ENCODE results near the gene SNX9.

SNX9 gene

GRCh38 chr6:157823528-157824370 lies 703 bp downstream of the SNX9 start (continued):
- TF ChIP-seq CTCF (tag by site-specific recombination; IDR thresholded peaks at IDR 0.05), result 0 out of 2 replicates have a peak, but pooled peaks have one; percentile 25
- peak; percentile 75 for TF ChIP-seq ZNF629 (tag by site-specific recombination; IDR thresholded peaks at IDR 0.05)

- no peaks in the 10 kb centered on the region for H3K9me3 ChIP-seq (ENCODE audit: control insufficient read depth, insufficient read depth, low read depth, low read length)
- ChIA-PET POLR2A (no interaction called here), CTCF (no interaction called here)
- H3K4me1 ChIP-seq (ENCODE audit: control insufficient read depth, insufficient read depth, low read length), result peaks cover 3% of the 10 kb centered on the region
- H3K27ac ChIP-seq (ENCODE audit: extremely low read depth, low read depth, low read length), result peak overlapping the region; percentile 96; the same call in 1 of the 2 replicates
- TF ChIP-seq IKZF3 (tag by site-specific recombination; IDR thresholded peaks at IDR 0.05) (peak; percentile 32; the same call in 1 of the 2 replicates), ZNF146 (tag by site-specific recombination; IDR thresholded peaks at IDR 0.05) (no peak), ZNF549 (tag by site-specific recombination; IDR thresholded peaks at IDR 0.05) (0 out of 2 replicates have a peak, but pooled peaks have one; percentile 42), TRIM28 (IDR thresholded peaks at IDR 0.05; ENCODE audit: borderline replicate concordance, low read length) (peak; percentile 84), OSR2 (tag by site-specific recombination; IDR thresholded peaks at IDR 0.05) (peak; percentile 27; the same call in 1 of the 2 replicates), ZNF692 (tag by site-specific recombination; IDR thresholded peaks at IDR 0.05) (peak; percentile 48; the same call in 1 of the 2 replicates), ZNF624 (tag by site-specific recombination; IDR thresholded peaks at IDR 0.05) (no peak), ZNF184 (tag by site-specific recombination; IDR thresholded peaks at IDR 0.05) (peak; percentile 67; the same call in 1 of the 2 replicates)
- no peaks in the 10 kb centered on the region for H3K36me3 ChIP-seq (ENCODE audit: control insufficient read depth in 2 of 2, insufficient read depth in 1 of 2, low read length in 2 of 2)
- H3K4me3 ChIP-seq (ENCODE audit: low read depth, low read length), result no peak overlapping the region
Measured at GRCh38 chr6:157825243-157825904, 2.3 kb downstream of the SNX9 start.

GRCh38 chr6:157830354-157831017 lies 7.4 kb downstream of the SNX9 start:
- H3K4me3 ChIP-seq (ENCODE audit: low read depth, low read length), result no peak overlapping the region
- POLR2A ChIA-PET, result no interaction called here
- H3K4me1 ChIP-seq (ENCODE audit: control insufficient read depth, insufficient read depth, low read length), result peaks cover 23% of the 10 kb centered on the region
- H3K9me3 ChIP-seq (ENCODE audit: control insufficient read depth, insufficient read depth, low read depth, low read length), result no peaks in the 10 kb centered on the region
- H3K36me3 ChIP-seq (ENCODE audit: control insufficient read depth in 2 of 2, insufficient read depth in 1 of 2, low read length in 2 of 2), result no peaks in the 10 kb centered on the region
- CTCF ChIA-PET, result interaction anchor here (0.7 to 1.4 kb wide), 3 partner anchors 43 to 751 kb away, joined by 3 to 7 read pairs (median 4); no protein-coding TSS in a partner anchor
- TF ChIP-seq KLF8 (tag by site-specific recombination; IDR thresholded peaks at IDR 0.05) (no peak), ZNF707 (tag by site-specific recombination; IDR thresholded peaks at IDR 0.05) (no peak), ZNF140 (tag by site-specific recombination; IDR thresholded peaks at IDR 0.05) (no peak), ZNF426 (tag by site-specific recombination; IDR thresholded peaks at IDR 0.05) (no peak), ZNF391 (tag by site-specific recombination; IDR thresholded peaks at IDR 0.05; ENCODE audit: borderline replicate concordance, low read depth) (no peak), HOXD13 (CRISPR knock-in tag; IDR thresholded peaks at IDR 0.05; ENCODE audit: borderline replicate concordance) (no peak), ZNF704 (tag by site-specific recombination; IDR thresholded peaks at IDR 0.05) (no peak), ZFP37 (tag by site-specific recombination; IDR thresholded peaks at IDR 0.05) (no peak), ZNF184 (tag by site-specific recombination; IDR thresholded peaks at IDR 0.05) (no peak), BCL6B (tag by site-specific recombination; IDR thresholded peaks at IDR 0.05) (no peak), PRDM6 (tag by site-specific recombination; IDR thresholded peaks at IDR 0.05) (no peak), MZF1 (tag by site-specific recombination; IDR thresholded peaks at IDR 0.05; ENCODE audit: borderline replicate concordance) (no peak)
- no peak overlapping the region for H3K27ac ChIP-seq (ENCODE audit: extremely low read depth, low read depth, low read length)

Measured in HEK293 (cell line).